ENCODE results near the gene ANKRD27.

- TF ChIP-seq CTCF (IDR thresholded peaks at IDR 0.05) (no peak), POLR2A (IDR thresholded peaks at IDR 0.05) (no peak)
These were observed 116.3 kb downstream of the ANKRD27 start for GRCh38 chr19:32558607-32559228.

Data from heart left ventricle (tissue), 13 donors.